ENCODE data around the gene ARHGAP22. TPM values are rescaled to one million over a fixed set of nuclear protein-coding genes. Genes with fewer than 3 reads are reported as not detected.

ARHGAP22 gene
- total RNA-seq, 1 experiment from 2014 or later, result 13.5 TPM

DNA sequence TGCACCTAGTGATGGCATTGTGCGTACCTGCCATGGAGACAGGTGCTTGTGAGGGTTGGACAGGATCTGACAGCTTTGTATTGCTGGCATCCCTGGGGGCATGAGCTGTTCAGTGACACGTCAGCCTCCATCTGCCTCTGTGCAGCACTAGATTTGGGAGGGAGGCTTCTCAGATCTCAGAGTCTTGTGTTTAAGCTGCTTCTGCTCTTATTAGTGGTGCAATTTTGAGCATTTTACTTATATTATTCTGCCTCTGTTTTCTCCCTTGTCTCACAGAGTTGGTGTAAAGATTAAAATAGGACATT is 5.1 kb downstream of the ARHGAP22 start:
- no peaks in the 10 kb centered on the region for H3K36me3 Mint-ChIP-seq (ENCODE audit: insufficient read depth, unreplicated experiment)
- no peaks in the 10 kb centered on the region for H3K9me3 Mint-ChIP-seq (ENCODE audit: unreplicated experiment)
- H3K4me1 Mint-ChIP-seq (ENCODE audit: low read depth, unreplicated experiment), result no peaks in the 10 kb centered on the region
- H3K27me3 Mint-ChIP-seq (ENCODE audit: insufficient read depth, unreplicated experiment), result peaks cover 9% of the 10 kb centered on the region
- Histone ChIP-seq H3K36me3 (ENCODE audit: control insufficient read depth, insufficient read depth, low read length) (no peaks in the 10 kb centered on the region), H3K27me3 (replicated peaks; ENCODE audit: control insufficient read depth, insufficient read depth, low read length) (0 out of 2 replicates have a peak, but pooled peaks cover 5% of the 10 kb centered on the region), H3K9me3 (no peaks in the 10 kb centered on the region), H3K4me3 (ENCODE audit: low read depth, low read length) (no peak overlapping the region), H3K4me1 (0 out of 2 replicates have a peak, but pooled peaks cover 6% of the 10 kb centered on the region)
- TF ChIP-seq, protein P1, sequence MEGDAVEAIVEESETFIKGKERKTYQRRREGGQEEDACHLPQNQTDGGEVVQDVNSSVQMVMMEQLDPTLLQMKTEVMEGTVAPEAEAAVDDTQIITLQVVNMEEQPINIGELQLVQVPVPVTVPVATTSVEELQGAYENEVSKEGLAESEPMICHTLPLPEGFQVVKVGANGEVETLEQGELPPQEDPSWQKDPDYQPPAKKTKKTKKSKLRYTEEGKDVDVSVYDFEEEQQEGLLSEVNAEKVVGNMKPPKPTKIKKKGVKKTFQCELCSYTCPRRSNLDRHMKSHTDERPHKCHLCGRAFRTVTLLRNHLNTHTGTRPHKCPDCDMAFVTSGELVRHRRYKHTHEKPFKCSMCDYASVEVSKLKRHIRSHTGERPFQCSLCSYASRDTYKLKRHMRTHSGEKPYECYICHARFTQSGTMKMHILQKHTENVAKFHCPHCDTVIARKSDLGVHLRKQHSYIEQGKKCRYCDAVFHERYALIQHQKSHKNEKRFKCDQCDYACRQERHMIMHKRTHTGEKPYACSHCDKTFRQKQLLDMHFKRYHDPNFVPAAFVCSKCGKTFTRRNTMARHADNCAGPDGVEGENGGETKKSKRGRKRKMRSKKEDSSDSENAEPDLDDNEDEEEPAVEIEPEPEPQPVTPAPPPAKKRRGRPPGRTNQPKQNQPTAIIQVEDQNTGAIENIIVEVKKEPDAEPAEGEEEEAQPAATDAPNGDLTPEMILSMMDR (IDR thresholded peaks at IDR 0.05; ENCODE audit: insufficient read depth in 1 of 2, low read depth in 1 of 2, low read length in 1 of 2, severe bottlenecking in 1 of 2, unreplicated experiment in 1 of 2), result no peak
- ChIA-PET CTCF (interaction anchor here (0.7 to 1.1 kb wide), 2 partner anchors 9 to 56 kb away, joined by 4 to 7 read pairs; no protein-coding TSS in a partner anchor), POLR2A (no interaction called here)
- intact Hi-C loops (cut with micrococcal nuclease; ENCODE audit: unreplicated experiment), result no loop called here
- H3K27ac Mint-ChIP-seq (ENCODE audit: unreplicated experiment), result no peak overlapping the region
- no peak overlapping the region for H3K4me3 Mint-ChIP-seq (ENCODE audit: unreplicated experiment)
- no peak for DNase-seq
- no TSS peak for BruUV-seq (replicated peaks)

DNA sequence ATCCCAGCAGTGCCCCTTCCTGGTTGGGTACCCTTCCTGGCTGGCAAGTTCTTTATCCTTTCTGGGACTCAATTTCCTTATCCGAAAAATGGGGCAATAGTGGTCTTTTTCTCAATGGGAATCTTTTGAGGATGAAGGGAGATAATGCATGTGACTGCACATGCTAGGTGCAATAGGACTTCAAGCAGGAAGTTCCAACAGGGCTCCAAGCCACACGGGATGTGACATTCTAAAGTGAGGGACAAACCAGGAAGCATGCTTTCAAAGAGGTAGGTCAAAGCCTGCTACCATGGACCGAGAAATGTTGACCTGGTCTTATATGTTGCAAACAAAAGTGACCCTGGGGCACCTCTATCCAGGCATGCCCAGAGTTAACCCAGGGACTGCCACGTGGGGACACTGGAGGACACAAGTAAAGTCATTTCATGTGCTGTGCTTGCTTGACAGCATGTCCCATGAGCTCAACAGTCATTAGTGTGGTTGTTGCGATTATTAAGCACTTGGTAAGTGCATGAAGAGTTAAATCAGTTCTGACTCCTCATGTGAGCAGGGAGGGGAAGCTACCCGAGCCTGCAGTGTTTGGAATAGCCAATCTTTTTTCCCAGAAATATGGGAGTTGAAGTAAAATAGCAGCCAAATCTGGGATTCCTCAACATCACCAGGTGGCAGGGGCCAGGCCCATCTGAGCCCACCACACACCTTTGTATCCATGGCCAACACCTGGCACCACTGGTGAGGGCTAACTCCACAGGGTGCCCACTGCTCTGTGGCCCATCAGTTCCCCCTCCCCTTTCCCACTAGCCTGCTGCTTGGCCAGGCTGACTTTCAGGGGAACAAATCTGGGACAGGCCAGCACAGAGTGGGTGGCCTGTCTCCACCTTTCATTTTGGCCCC is 5.7 kb downstream of the ARHGAP22 start:
- no peaks in the 10 kb centered on the region for H3K36me3 Mint-ChIP-seq (ENCODE audit: insufficient read depth, unreplicated experiment)
- no peaks in the 10 kb centered on the region for H3K9me3 ChIP-seq
- H3K27me3 ChIP-seq (replicated peaks; ENCODE audit: control insufficient read depth, insufficient read depth, low read length), result peaks cover 5% of the 10 kb centered on the region; the same call in 1 of the 2 replicates
- H3K36me3 ChIP-seq (ENCODE audit: control insufficient read depth, insufficient read depth, low read length), result no peaks in the 10 kb centered on the region
- TF ChIP-seq, protein P1 (IDR thresholded peaks at IDR 0.05; ENCODE audit: insufficient read depth in 1 of 2, low read depth in 1 of 2, low read length in 1 of 2, severe bottlenecking in 1 of 2, unreplicated experiment in 1 of 2), result no peak
- H3K4me3 ChIP-seq (ENCODE audit: low read depth, low read length), result no peak overlapping the region
- no peaks in the 10 kb centered on the region for H3K9me3 Mint-ChIP-seq (ENCODE audit: unreplicated experiment)
- intact Hi-C loops (cut with micrococcal nuclease; ENCODE audit: unreplicated experiment), result no loop called here
- BruUV-seq (replicated peaks), result no TSS peak
- 0 out of 2 replicates have a peak, but pooled peaks cover 1% of the 10 kb centered on the region for H3K4me1 ChIP-seq
- peaks cover 9% of the 10 kb centered on the region for H3K27me3 Mint-ChIP-seq (ENCODE audit: insufficient read depth, unreplicated experiment)
- DNase-seq, result no peak
- H3K27ac Mint-ChIP-seq (ENCODE audit: unreplicated experiment), result no peak overlapping the region
- CTCF ChIA-PET, result interaction anchor here (0.7 to 1.1 kb wide), 2 partner anchors 9 to 57 kb away, joined by 4 to 7 read pairs; no protein-coding TSS in a partner anchor
- no peaks in the 10 kb centered on the region for H3K4me1 Mint-ChIP-seq (ENCODE audit: low read depth, unreplicated experiment)
- POLR2A ChIA-PET, result no interaction called here
- H3K4me3 Mint-ChIP-seq (ENCODE audit: unreplicated experiment), result no peak overlapping the region

DNA sequence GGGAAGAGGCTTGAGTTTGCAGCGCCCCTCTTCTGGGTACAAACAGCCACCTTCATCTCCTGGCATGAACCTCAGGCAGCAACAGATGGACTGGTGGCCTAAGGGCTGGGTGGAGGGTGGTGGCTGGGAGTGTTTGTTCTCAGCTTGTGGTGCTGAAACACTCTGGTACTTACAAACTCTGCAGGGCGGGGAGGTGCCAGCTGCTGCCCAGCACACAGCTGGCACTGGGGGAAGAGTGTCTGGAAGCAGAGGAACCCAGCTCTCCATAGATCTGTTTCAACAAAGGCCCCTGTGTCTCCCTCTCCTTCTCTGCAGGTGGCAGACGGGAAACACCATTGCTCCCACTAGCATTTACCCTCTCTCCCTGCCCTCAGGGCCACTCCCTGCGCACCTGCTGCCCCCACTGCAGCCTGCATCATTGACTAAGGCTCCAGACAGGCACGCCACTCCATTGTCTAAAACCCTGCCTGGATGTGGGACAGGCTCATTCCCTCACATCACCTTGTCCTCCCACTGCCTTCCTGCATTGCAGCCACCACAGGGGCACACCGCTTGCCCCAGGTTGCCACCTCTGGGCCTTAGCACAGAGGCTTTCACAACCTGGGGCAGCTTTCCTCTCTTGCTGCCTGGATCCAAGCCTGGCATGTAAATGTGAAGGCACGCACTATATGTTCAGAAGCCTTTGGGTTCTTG is 6.5 kb downstream of the ARHGAP22 start:
- no peak overlapping the region for H3K4me3 Mint-ChIP-seq (ENCODE audit: unreplicated experiment)
- Histone ChIP-seq H3K4me3 (ENCODE audit: low read depth, low read length) (no peak overlapping the region), H3K27me3 (replicated peaks; ENCODE audit: control insufficient read depth, insufficient read depth, low read length) (peaks cover 2% of the 10 kb centered on the region; the same call in 1 of the 2 replicates), H3K4me1 (no peaks in the 10 kb centered on the region), H3K36me3 (ENCODE audit: control insufficient read depth, insufficient read depth, low read length) (no peaks in the 10 kb centered on the region), H3K9me3 (no peaks in the 10 kb centered on the region)
- CTCF ChIA-PET, result no interaction called here
- no peaks in the 10 kb centered on the region for H3K4me1 Mint-ChIP-seq (ENCODE audit: low read depth, unreplicated experiment)
- H3K36me3 Mint-ChIP-seq (ENCODE audit: insufficient read depth, unreplicated experiment), result no peaks in the 10 kb centered on the region
- TF ChIP-seq, protein P1 (IDR thresholded peaks at IDR 0.05; ENCODE audit: insufficient read depth in 1 of 2, low read depth in 1 of 2, low read length in 1 of 2, severe bottlenecking in 1 of 2, unreplicated experiment in 1 of 2), result no peak
- H3K9me3 Mint-ChIP-seq (ENCODE audit: unreplicated experiment), result no peaks in the 10 kb centered on the region
- no TSS peak for BruUV-seq (replicated peaks)
- H3K27ac Mint-ChIP-seq (ENCODE audit: unreplicated experiment), result no peak overlapping the region
- no peak for DNase-seq
- POLR2A ChIA-PET, result no interaction called here
- intact Hi-C loops (cut with micrococcal nuclease; ENCODE audit: unreplicated experiment), result no loop called here
- H3K27me3 Mint-ChIP-seq (ENCODE audit: insufficient read depth, unreplicated experiment), result peaks cover 3% of the 10 kb centered on the region

Measured in Caco-2 (cell line).